ENCODE measurements around the gene LRRC70. TPM values are rescaled to one million over a fixed set of nuclear protein-coding genes. Genes with fewer than 3 reads are reported as not detected.

The LRRC70 gene
- polyA plus RNA-seq (1.5 and 2.2 TPM in 2 replicates), polyA minus RNA-seq (2.9 and 5.3 TPM in 2 replicates)

DNA sequence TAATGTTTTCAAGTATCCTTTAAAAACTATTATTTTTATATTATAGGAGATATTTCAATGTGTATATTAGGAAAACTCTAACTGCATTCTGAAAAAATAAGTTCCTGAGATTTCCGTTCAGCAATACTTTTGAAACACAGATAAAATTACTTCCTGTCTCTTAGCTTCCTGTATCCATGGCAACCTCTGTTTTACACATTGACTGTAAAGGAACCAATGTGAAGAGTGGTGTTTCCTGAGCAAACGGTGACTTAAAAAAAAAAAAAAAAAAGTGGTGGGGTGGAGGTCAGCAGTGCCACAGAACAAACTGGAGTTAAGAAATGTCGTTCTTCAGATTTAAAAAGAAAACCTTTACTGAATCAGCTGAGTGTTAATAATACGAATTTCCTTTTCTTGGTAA is at the start of gene LRRC70:
TSS of gene LRRC70 (plus strand) at position 280 of the 400 bp plus-strand sequence. CDS start 620 bp downstream, outside the sequence.
- no peaks in the 10 kb centered on the region for H3F3A ChIP-seq (ENCODE audit: insufficient read depth, low read length, poor library complexity, severe bottlenecking)
- H3K79me2 ChIP-seq (replicated peaks; ENCODE audit: insufficient read depth, low read length): no peaks in the 10 kb centered on the region
- H3K36me3 ChIP-seq (ENCODE audit: insufficient read depth, low read length): no peaks in the 10 kb centered on the region
- no peaks in the 10 kb centered on the region for H4K20me1 ChIP-seq (ENCODE audit: insufficient read depth)
- H3K9me2 ChIP-seq (ENCODE audit: insufficient read depth, low read length): no peaks in the 10 kb centered on the region
- H3K9ac ChIP-seq (ENCODE audit: low read length): no peak within 1 kb of the TSS
- no peak within 1 kb of the TSS for H3K4me2 ChIP-seq (ENCODE audit: low read length)
- H3K27ac ChIP-seq (ENCODE audit: low read length): no peak within 1 kb of the TSS
- H2AFZ ChIP-seq (ENCODE audit: low read depth, low read length): no peak within 1 kb of the TSS
- no peak within 1 kb of the TSS for H3K4me3 ChIP-seq (ENCODE audit: low read length)
- no peaks in the 10 kb centered on the region for H3K27me3 ChIP-seq (ENCODE audit: insufficient read depth, low read depth, low read length)
- no peaks in the 10 kb centered on the region for H3K9me3 ChIP-seq (ENCODE audit: low read length)
- no peak for TF ChIP-seq RAD21 (conservative IDR thresholded peaks at IDR 0.05)
- TF ChIP-seq EP300 (conservative IDR thresholded peaks at IDR 0.05; ENCODE audit: poor library complexity, severe bottlenecking): no peak
- no peak for TF ChIP-seq EZH2 (IDR thresholded peaks at IDR 0.05; ENCODE audit: borderline replicate concordance, insufficient read depth, low read length, poor library complexity, severe bottlenecking)
- no peak for TF ChIP-seq POLR2AphosphoS5 (IDR thresholded peaks at IDR 0.05)

- H3F3A ChIP-seq (ENCODE audit: insufficient read depth, low read length, poor library complexity, severe bottlenecking): no peaks in the 10 kb centered on the region
- no peaks in the 10 kb centered on the region for H3K36me3 ChIP-seq (ENCODE audit: insufficient read depth, low read length)
- no peak overlapping the region for H2AFZ ChIP-seq (ENCODE audit: low read depth, low read length)
- H3K4me2 ChIP-seq (ENCODE audit: low read length): no peak overlapping the region
- no peak overlapping the region for H3K27ac ChIP-seq (ENCODE audit: low read length)
- H3K27me3 ChIP-seq (ENCODE audit: insufficient read depth, low read depth, low read length): no peaks in the 10 kb centered on the region
- no peak overlapping the region for H3K9ac ChIP-seq (ENCODE audit: low read length)
- H3K9me2 ChIP-seq (ENCODE audit: insufficient read depth, low read length): no peaks in the 10 kb centered on the region
- H3K9me3 ChIP-seq (ENCODE audit: low read length): no peaks in the 10 kb centered on the region
- H3K79me2 ChIP-seq (replicated peaks; ENCODE audit: insufficient read depth, low read length): no peaks in the 10 kb centered on the region
- no peak overlapping the region for H3K4me3 ChIP-seq (ENCODE audit: low read length)
- TF ChIP-seq SMC3 (conservative IDR thresholded peaks at IDR 0.05; ENCODE audit: poor library complexity): no peak
- TF ChIP-seq CTCF (IDR thresholded peaks at IDR 0.05; ENCODE audit: poor library complexity, severe bottlenecking): no peak
- TF ChIP-seq, protein P1, sequence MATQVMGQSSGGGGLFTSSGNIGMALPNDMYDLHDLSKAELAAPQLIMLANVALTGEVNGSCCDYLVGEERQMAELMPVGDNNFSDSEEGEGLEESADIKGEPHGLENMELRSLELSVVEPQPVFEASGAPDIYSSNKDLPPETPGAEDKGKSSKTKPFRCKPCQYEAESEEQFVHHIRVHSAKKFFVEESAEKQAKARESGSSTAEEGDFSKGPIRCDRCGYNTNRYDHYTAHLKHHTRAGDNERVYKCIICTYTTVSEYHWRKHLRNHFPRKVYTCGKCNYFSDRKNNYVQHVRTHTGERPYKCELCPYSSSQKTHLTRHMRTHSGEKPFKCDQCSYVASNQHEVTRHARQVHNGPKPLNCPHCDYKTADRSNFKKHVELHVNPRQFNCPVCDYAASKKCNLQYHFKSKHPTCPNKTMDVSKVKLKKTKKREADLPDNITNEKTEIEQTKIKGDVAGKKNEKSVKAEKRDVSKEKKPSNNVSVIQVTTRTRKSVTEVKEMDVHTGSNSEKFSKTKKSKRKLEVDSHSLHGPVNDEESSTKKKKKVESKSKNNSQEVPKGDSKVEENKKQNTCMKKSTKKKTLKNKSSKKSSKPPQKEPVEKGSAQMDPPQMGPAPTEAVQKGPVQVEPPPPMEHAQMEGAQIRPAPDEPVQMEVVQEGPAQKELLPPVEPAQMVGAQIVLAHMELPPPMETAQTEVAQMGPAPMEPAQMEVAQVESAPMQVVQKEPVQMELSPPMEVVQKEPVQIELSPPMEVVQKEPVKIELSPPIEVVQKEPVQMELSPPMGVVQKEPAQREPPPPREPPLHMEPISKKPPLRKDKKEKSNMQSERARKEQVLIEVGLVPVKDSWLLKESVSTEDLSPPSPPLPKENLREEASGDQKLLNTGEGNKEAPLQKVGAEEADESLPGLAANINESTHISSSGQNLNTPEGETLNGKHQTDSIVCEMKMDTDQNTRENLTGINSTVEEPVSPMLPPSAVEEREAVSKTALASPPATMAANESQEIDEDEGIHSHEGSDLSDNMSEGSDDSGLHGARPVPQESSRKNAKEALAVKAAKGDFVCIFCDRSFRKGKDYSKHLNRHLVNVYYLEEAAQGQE (IDR thresholded peaks at IDR 0.05; ENCODE audit: borderline replicate concordance): no peak
- TF ChIP-seq MXI1 (conservative IDR thresholded peaks at IDR 0.05; ENCODE audit: poor library complexity, severe bottlenecking): no peak
- no peak for TF ChIP-seq TAF1 (IDR thresholded peaks at IDR 0.05; ENCODE audit: low read depth)
- TF ChIP-seq RAD21 (conservative IDR thresholded peaks at IDR 0.05): no peak
- TF ChIP-seq EP300 (conservative IDR thresholded peaks at IDR 0.05; ENCODE audit: poor library complexity, severe bottlenecking): no peak
- no peak for TF ChIP-seq POLR2AphosphoS5 (IDR thresholded peaks at IDR 0.05)
- H4K20me1 ChIP-seq (ENCODE audit: insufficient read depth): no peaks in the 10 kb centered on the region
These were observed 45.0 kb upstream of the LRRC70 start for GRCh38 chr5:62533597-62533996.
